ENCODE data around the gene NPTN. TPM values are rescaled to one million over a fixed set of nuclear protein-coding genes. Genes with fewer than 3 reads are reported as not detected.

The NPTN gene
- polyA plus RNA-seq, 1 of the 3 experiments (the other 2 are of a cell fraction) = 177 TPM

DNA sequence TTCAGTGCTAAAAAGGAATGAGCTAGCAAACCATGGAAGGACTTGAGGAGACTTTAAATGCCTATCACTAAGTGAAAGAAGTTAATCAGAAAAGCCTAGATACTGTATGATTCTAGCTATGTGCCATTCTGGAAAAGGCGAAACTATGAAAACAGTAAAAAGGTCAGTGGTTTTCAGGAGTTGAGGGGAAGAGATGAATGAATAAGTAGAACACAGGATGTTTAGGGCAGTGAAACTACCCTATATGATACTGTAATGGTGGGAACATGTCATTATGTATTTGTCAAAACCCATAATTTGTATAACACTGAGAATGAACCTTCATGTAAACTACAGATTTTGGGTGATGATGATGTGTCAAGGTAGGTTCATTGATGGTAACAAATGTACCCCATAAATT is 41.4 kb upstream of the NPTN start (continued):
- TF ChIP-seq, protein P1, sequence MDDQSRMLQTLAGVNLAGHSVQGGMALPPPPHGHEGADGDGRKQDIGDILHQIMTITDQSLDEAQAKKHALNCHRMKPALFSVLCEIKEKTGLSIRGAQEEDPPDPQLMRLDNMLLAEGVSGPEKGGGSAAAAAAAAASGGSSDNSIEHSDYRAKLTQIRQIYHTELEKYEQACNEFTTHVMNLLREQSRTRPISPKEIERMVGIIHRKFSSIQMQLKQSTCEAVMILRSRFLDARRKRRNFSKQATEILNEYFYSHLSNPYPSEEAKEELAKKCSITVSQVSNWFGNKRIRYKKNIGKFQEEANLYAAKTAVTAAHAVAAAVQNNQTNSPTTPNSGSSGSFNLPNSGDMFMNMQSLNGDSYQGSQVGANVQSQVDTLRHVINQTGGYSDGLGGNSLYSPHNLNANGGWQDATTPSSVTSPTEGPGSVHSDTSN (IDR thresholded peaks at IDR 0.05) = no peak
- TF ChIP-seq EP300 (IDR thresholded peaks at IDR 0.05; ENCODE audit: borderline replicate concordance in 1 of 2, low read depth in 1 of 2, low read length in 1 of 2) (no peak), TEAD4 (IDR thresholded peaks at IDR 0.05; ENCODE audit: borderline replicate concordance, insufficient read depth) (no peak), CHD2 (IDR thresholded peaks at IDR 0.05; ENCODE audit: low read length, partially characterized antibody) (no peak), MEF2A (IDR thresholded peaks at IDR 0.05; ENCODE audit: borderline replicate concordance, low read depth) (no peak), TCF12 (IDR thresholded peaks at IDR 0.05) (no peak), FOSL2 (IDR thresholded peaks at IDR 0.05; ENCODE audit: borderline replicate concordance, low read depth) (no peak), MXI1 (IDR thresholded peaks at IDR 0.05; ENCODE audit: low read depth, low read length) (no peak), TAF1 (IDR thresholded peaks at IDR 0.05; ENCODE audit: borderline replicate concordance, low read depth, low read length) (no peak), RAD21 (IDR thresholded peaks at IDR 0.05; ENCODE audit: low read length) (no peak)
- TF ChIP-seq, protein P2, sequence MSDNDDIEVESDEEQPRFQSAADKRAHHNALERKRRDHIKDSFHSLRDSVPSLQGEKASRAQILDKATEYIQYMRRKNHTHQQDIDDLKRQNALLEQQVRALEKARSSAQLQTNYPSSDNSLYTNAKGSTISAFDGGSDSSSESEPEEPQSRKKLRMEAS (IDR thresholded peaks at IDR 0.05; ENCODE audit: low read depth) = no peak

DNA sequence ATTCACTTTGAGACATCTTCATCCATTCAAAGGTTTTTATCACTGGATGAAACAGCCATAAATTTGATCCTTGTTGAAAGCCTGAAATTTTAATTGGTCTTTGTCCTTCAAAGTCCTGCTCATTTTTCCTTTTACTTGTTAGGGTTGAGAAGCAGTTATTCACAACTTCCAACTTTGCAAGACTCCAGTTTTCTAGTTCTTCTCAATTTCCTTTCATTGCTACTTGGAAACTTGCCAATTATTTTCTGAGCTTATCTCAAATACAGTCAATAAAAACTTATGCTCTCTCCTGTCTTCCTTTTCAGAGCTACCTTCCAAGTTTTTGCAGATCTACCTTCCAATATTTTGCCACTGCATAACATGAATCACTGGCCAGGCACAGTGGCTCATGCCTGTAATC is 27.3 kb upstream of the NPTN start:
- CTCF ChIA-PET = interaction anchor here (0.8 to 3.3 kb wide), 6 partner anchors 10 to 39 kb away, joined by 3 to 16 read pairs (median 6); no protein-coding TSS in a partner anchor
- no peak for DNase-seq
- TF ChIP-seq FOSL2 (IDR thresholded peaks at IDR 0.05; ENCODE audit: borderline replicate concordance, low read depth) (no peak), RFX5 (IDR thresholded peaks at IDR 0.05; ENCODE audit: low read length) (no peak), CHD2 (IDR thresholded peaks at IDR 0.05; ENCODE audit: low read length, partially characterized antibody) (no peak)

DNA sequence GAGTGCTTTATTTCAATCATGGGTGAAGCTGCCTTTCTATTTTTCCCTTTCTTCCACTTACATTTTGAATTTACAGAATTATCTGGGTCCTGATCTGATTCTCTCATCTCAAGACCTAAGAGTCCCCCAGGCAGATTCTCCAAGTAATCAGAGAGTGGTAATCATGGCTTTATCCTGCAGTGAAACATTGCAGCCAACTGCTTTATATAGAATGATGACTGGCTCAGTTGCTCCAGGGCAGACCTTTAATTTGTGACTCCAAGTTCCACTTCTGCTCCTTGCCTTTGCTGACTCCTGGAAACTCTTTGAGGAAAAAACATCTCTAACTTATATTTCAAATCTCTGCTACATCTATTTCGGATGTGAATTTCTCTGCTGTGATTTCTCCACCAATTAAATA is 25.5 kb upstream of the NPTN start:
- POLR2A ChIA-PET = no interaction called here
- TF ChIP-seq, protein P3, sequence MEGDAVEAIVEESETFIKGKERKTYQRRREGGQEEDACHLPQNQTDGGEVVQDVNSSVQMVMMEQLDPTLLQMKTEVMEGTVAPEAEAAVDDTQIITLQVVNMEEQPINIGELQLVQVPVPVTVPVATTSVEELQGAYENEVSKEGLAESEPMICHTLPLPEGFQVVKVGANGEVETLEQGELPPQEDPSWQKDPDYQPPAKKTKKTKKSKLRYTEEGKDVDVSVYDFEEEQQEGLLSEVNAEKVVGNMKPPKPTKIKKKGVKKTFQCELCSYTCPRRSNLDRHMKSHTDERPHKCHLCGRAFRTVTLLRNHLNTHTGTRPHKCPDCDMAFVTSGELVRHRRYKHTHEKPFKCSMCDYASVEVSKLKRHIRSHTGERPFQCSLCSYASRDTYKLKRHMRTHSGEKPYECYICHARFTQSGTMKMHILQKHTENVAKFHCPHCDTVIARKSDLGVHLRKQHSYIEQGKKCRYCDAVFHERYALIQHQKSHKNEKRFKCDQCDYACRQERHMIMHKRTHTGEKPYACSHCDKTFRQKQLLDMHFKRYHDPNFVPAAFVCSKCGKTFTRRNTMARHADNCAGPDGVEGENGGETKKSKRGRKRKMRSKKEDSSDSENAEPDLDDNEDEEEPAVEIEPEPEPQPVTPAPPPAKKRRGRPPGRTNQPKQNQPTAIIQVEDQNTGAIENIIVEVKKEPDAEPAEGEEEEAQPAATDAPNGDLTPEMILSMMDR (IDR thresholded peaks at IDR 0.05) = no peak
- TF ChIP-seq GABPA (IDR thresholded peaks at IDR 0.05; ENCODE audit: low read depth) = no peak
- TF ChIP-seq, protein P4, sequence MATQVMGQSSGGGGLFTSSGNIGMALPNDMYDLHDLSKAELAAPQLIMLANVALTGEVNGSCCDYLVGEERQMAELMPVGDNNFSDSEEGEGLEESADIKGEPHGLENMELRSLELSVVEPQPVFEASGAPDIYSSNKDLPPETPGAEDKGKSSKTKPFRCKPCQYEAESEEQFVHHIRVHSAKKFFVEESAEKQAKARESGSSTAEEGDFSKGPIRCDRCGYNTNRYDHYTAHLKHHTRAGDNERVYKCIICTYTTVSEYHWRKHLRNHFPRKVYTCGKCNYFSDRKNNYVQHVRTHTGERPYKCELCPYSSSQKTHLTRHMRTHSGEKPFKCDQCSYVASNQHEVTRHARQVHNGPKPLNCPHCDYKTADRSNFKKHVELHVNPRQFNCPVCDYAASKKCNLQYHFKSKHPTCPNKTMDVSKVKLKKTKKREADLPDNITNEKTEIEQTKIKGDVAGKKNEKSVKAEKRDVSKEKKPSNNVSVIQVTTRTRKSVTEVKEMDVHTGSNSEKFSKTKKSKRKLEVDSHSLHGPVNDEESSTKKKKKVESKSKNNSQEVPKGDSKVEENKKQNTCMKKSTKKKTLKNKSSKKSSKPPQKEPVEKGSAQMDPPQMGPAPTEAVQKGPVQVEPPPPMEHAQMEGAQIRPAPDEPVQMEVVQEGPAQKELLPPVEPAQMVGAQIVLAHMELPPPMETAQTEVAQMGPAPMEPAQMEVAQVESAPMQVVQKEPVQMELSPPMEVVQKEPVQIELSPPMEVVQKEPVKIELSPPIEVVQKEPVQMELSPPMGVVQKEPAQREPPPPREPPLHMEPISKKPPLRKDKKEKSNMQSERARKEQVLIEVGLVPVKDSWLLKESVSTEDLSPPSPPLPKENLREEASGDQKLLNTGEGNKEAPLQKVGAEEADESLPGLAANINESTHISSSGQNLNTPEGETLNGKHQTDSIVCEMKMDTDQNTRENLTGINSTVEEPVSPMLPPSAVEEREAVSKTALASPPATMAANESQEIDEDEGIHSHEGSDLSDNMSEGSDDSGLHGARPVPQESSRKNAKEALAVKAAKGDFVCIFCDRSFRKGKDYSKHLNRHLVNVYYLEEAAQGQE (IDR thresholded peaks at IDR 0.05; ENCODE audit: low read depth, low read length) = no peak
- no peak for TF ChIP-seq CHD2 (IDR thresholded peaks at IDR 0.05; ENCODE audit: low read length, partially characterized antibody)
- no peak for TF ChIP-seq TEAD4 (IDR thresholded peaks at IDR 0.05; ENCODE audit: borderline replicate concordance, insufficient read depth)
- no peak for TF ChIP-seq TAF1 (IDR thresholded peaks at IDR 0.05; ENCODE audit: borderline replicate concordance, low read depth, low read length)
- WGBS (ENCODE audit: low lambda C conversion rate) = 11% methylated on average over 1 of the region's 1 CpG

More for the DNA sequence above, 27.3 kb upstream of the NPTN start:
- Histone ChIP-seq H3F3A (replicated peaks; ENCODE audit: insufficient read depth) (no peaks in the 10 kb centered on the region), H3K4me2 (no peak overlapping the region), H3K9me3 (no peaks in the 10 kb centered on the region), H2AFZ (ENCODE audit: low read depth) (no peak overlapping the region), H3K79me2 (ENCODE audit: insufficient read depth) (no peaks in the 10 kb centered on the region), H3K9ac (no peak overlapping the region), H3K9me2 (no peaks in the 10 kb centered on the region), H3K4me1 (ENCODE audit: control insufficient read depth in 1 of 2, insufficient read depth in 2 of 2, low read depth in 1 of 2, low read length in 1 of 2) (no peaks in the 10 kb centered on the region), H3K27ac (ENCODE audit: low read depth in 2 of 2, low read length in 1 of 2) (no peak overlapping the region), H3K36me3 (replicated peaks in 1 of 2; ENCODE audit: control insufficient read depth in 1 of 2, insufficient read depth in 2 of 2, low read length in 1 of 2) (no peaks in the 10 kb centered on the region), H4K20me1 (ENCODE audit: insufficient read depth) (no peaks in the 10 kb centered on the region), H3K4me3 (ENCODE audit: low read depth in 2 of 2, low read length in 1 of 2) (no peak overlapping the region), H3K27me3 (ENCODE audit: insufficient read depth) (peaks cover 2% of the 10 kb centered on the region; the same call in 1 of the 2 replicates)
- POLR2A ChIA-PET = no interaction called here

More for the DNA sequence above, 25.5 kb upstream of the NPTN start:
- CTCF ChIA-PET = interaction anchor here (2.7 kb wide), 1 partner anchor 42 kb away, joined by 7 read pairs; no protein-coding TSS in a partner anchor
- DNase-seq = no peak
- H3K9ac ChIP-seq = no peak overlapping the region
- H3K27me3 ChIP-seq (ENCODE audit: insufficient read depth) = no peaks in the 10 kb centered on the region; the same call in 1 of the 2 replicates
- no peaks in the 10 kb centered on the region for H4K20me1 ChIP-seq (ENCODE audit: insufficient read depth)
- no peak overlapping the region for H3K4me2 ChIP-seq
- H3K9me2 ChIP-seq = no peaks in the 10 kb centered on the region
- H3K9me3 ChIP-seq = no peaks in the 10 kb centered on the region
- H3K36me3 ChIP-seq (replicated peaks in 1 of 2; ENCODE audit: control insufficient read depth in 1 of 2, insufficient read depth in 2 of 2, low read length in 1 of 2) = no peaks in the 10 kb centered on the region
- no peak overlapping the region for H3K4me3 ChIP-seq (ENCODE audit: low read depth in 2 of 2, low read length in 1 of 2)
- H3K4me1 ChIP-seq (ENCODE audit: control insufficient read depth in 1 of 2, insufficient read depth in 2 of 2, low read depth in 1 of 2, low read length in 1 of 2) = no peaks in the 10 kb centered on the region
- no peak overlapping the region for H2AFZ ChIP-seq (ENCODE audit: low read depth)
- H3F3A ChIP-seq (replicated peaks; ENCODE audit: insufficient read depth) = no peaks in the 10 kb centered on the region
- H3K79me2 ChIP-seq (ENCODE audit: insufficient read depth) = no peaks in the 10 kb centered on the region
- H3K27ac ChIP-seq (ENCODE audit: low read depth in 2 of 2, low read length in 1 of 2) = no peak overlapping the region
